ENCODE data around the gene GLYAT.

The GLYAT gene

GRCh38 chr11:58741127-58741526 is 9.4 kb upstream of the GLYAT start:
- H3K27me3 ChIP-seq (ENCODE audit: low read depth, low read length): no peaks in the 10 kb centered on the region
- H3K36me3 ChIP-seq (ENCODE audit: control insufficient read depth in 1 of 2, insufficient read depth in 2 of 2, low read length in 2 of 2): no peaks in the 10 kb centered on the region
- H3K9me3 ChIP-seq (ENCODE audit: control insufficient read depth in 1 of 2, low read length in 2 of 2): peaks cover 0 to 26% of the 10 kb centered on the region in 2 donors
- H3K4me1 ChIP-seq (ENCODE audit: control insufficient read depth in 1 of 2, insufficient read depth in 2 of 2, low read length in 2 of 2): no peaks in the 10 kb centered on the region
- H3K27ac ChIP-seq (ENCODE audit: low read length): no peak overlapping the region
- H3K4me3 ChIP-seq (ENCODE audit: low read depth in 1 of 2, low read length in 2 of 2): no peak overlapping the region

- H3K27me3 ChIP-seq (ENCODE audit: low read depth, low read length): no peaks in the 10 kb centered on the region
- H3K4me3 ChIP-seq (ENCODE audit: low read depth in 1 of 2, low read length in 2 of 2): no peak overlapping the region
- no peaks in the 10 kb centered on the region for H3K36me3 ChIP-seq (ENCODE audit: control insufficient read depth in 1 of 2, insufficient read depth in 2 of 2, low read length in 2 of 2)
- no peak overlapping the region for H3K27ac ChIP-seq (ENCODE audit: low read length)
- no peaks in the 10 kb centered on the region for H3K4me1 ChIP-seq (ENCODE audit: control insufficient read depth in 1 of 2, insufficient read depth in 2 of 2, low read length in 2 of 2)
- peaks cover 0 to 26% of the 10 kb centered on the region in 2 donors for H3K9me3 ChIP-seq (ENCODE audit: control insufficient read depth in 1 of 2, low read length in 2 of 2)
Measured at GRCh38 chr11:58740447-58740846, 8.7 kb upstream of the GLYAT start.

- H3K36me3 ChIP-seq (ENCODE audit: control insufficient read depth in 1 of 2, insufficient read depth in 2 of 2, low read length in 2 of 2): no peaks in the 10 kb centered on the region
- H3K4me1 ChIP-seq (ENCODE audit: control insufficient read depth in 1 of 2, insufficient read depth in 2 of 2, low read length in 2 of 2): no peaks in the 10 kb centered on the region
Measured at GRCh38 chr11:58739725-58740430, 8.1 kb upstream of the GLYAT start.

GRCh38 chr11:58734681-58735490 is 3.1 kb upstream of the GLYAT start:
- Histone ChIP-seq H3K27ac (ENCODE audit: low read length) (no peak overlapping the region), H3K4me3 (ENCODE audit: low read depth in 1 of 2, low read length in 2 of 2) (no peak overlapping the region), H3K27me3 (ENCODE audit: low read depth, low read length) (no peaks in the 10 kb centered on the region), H3K36me3 (ENCODE audit: control insufficient read depth in 1 of 2, insufficient read depth in 2 of 2, low read length in 2 of 2) (no peaks in the 10 kb centered on the region), H3K4me1 (ENCODE audit: control insufficient read depth in 1 of 2, insufficient read depth in 2 of 2, low read length in 2 of 2) (no peaks in the 10 kb centered on the region), H3K9me3 (ENCODE audit: control insufficient read depth in 1 of 2, low read length in 2 of 2) (no peaks in the 10 kb centered on the region)

More at GRCh38 chr11:58739725-58740430, 8.1 kb upstream of the GLYAT start:
- Histone ChIP-seq H3K4me3 (ENCODE audit: low read depth in 1 of 2, low read length in 2 of 2) (no peak overlapping the region), H3K9me3 (ENCODE audit: control insufficient read depth in 1 of 2, low read length in 2 of 2) (peaks cover 0 to 26% of the 10 kb centered on the region in 2 donors), H3K27ac (ENCODE audit: low read length) (no peak overlapping the region), H3K27me3 (ENCODE audit: low read depth, low read length) (no peaks in the 10 kb centered on the region)

GRCh38 chr11:58730507-58731089 is 1.1 kb downstream of the GLYAT start:
- Histone ChIP-seq H3K36me3 (ENCODE audit: control insufficient read depth in 1 of 2, insufficient read depth in 2 of 2, low read length in 2 of 2) (no peaks in the 10 kb centered on the region), H3K27me3 (ENCODE audit: low read depth, low read length) (no peaks in the 10 kb centered on the region), H3K27ac (ENCODE audit: low read length) (no peak overlapping the region), H3K4me3 (ENCODE audit: low read depth in 1 of 2, low read length in 2 of 2) (no peak overlapping the region), H3K9me3 (ENCODE audit: control insufficient read depth in 1 of 2, low read length in 2 of 2) (no peaks in the 10 kb centered on the region), H3K4me1 (ENCODE audit: control insufficient read depth in 1 of 2, insufficient read depth in 2 of 2, low read length in 2 of 2) (no peaks in the 10 kb centered on the region)

- no peaks in the 10 kb centered on the region for H3K36me3 ChIP-seq (ENCODE audit: control insufficient read depth in 1 of 2, insufficient read depth in 2 of 2, low read length in 2 of 2)
- no peaks in the 10 kb centered on the region for H3K9me3 ChIP-seq (ENCODE audit: control insufficient read depth in 1 of 2, low read length in 2 of 2)
- no peak overlapping the region for H3K4me3 ChIP-seq (ENCODE audit: low read depth in 1 of 2, low read length in 2 of 2)
- H3K27ac ChIP-seq (ENCODE audit: low read length): no peak overlapping the region
- H3K27me3 ChIP-seq (ENCODE audit: low read depth, low read length): no peaks in the 10 kb centered on the region
- H3K4me1 ChIP-seq (ENCODE audit: control insufficient read depth in 1 of 2, insufficient read depth in 2 of 2, low read length in 2 of 2): no peaks in the 10 kb centered on the region
Measured at GRCh38 chr11:58727415-58727797, 4.3 kb downstream of the GLYAT start.

- no peaks in the 10 kb centered on the region for H3K9me3 ChIP-seq (ENCODE audit: control insufficient read depth in 1 of 2, low read length in 2 of 2)
- no peaks in the 10 kb centered on the region for H3K4me1 ChIP-seq (ENCODE audit: control insufficient read depth in 1 of 2, insufficient read depth in 2 of 2, low read length in 2 of 2)
- no peak overlapping the region for H3K27ac ChIP-seq (ENCODE audit: low read length)
- no peaks in the 10 kb centered on the region for H3K36me3 ChIP-seq (ENCODE audit: control insufficient read depth in 1 of 2, insufficient read depth in 2 of 2, low read length in 2 of 2)
- H3K4me3 ChIP-seq (ENCODE audit: low read depth in 1 of 2, low read length in 2 of 2): no peak overlapping the region
- no peaks in the 10 kb centered on the region for H3K27me3 ChIP-seq (ENCODE audit: low read depth, low read length)
Measured at GRCh38 chr11:58726737-58727414, 4.9 kb downstream of the GLYAT start.

- Histone ChIP-seq H3K4me1 (ENCODE audit: control insufficient read depth in 1 of 2, insufficient read depth in 2 of 2, low read length in 2 of 2) (no peaks in the 10 kb centered on the region), H3K27ac (ENCODE audit: low read length) (no peak overlapping the region), H3K4me3 (ENCODE audit: low read depth in 1 of 2, low read length in 2 of 2) (no peak overlapping the region), H3K27me3 (ENCODE audit: low read depth, low read length) (no peaks in the 10 kb centered on the region), H3K9me3 (ENCODE audit: control insufficient read depth in 1 of 2, low read length in 2 of 2) (no peaks in the 10 kb centered on the region), H3K36me3 (ENCODE audit: control insufficient read depth in 1 of 2, insufficient read depth in 2 of 2, low read length in 2 of 2) (no peaks in the 10 kb centered on the region)
Measured at GRCh38 chr11:58719406-58720117, 12.2 kb downstream of the GLYAT start.

GRCh38 chr11:58712531-58712930 is 19.2 kb downstream of the GLYAT start:
- Histone ChIP-seq H3K36me3 (ENCODE audit: control insufficient read depth in 1 of 2, insufficient read depth in 2 of 2, low read length in 2 of 2) (no peaks in the 10 kb centered on the region), H3K4me1 (ENCODE audit: control insufficient read depth in 1 of 2, insufficient read depth in 2 of 2, low read length in 2 of 2) (no peaks in the 10 kb centered on the region), H3K4me3 (ENCODE audit: low read depth in 1 of 2, low read length in 2 of 2) (no peak overlapping the region), H3K27me3 (ENCODE audit: low read depth, low read length) (no peaks in the 10 kb centered on the region), H3K9me3 (ENCODE audit: control insufficient read depth in 1 of 2, low read length in 2 of 2) (no peaks in the 10 kb centered on the region), H3K27ac (ENCODE audit: low read length) (no peak overlapping the region)

- Histone ChIP-seq H3K27ac (ENCODE audit: low read length) (no peak overlapping the region), H3K4me1 (ENCODE audit: control insufficient read depth in 1 of 2, insufficient read depth in 2 of 2, low read length in 2 of 2) (no peaks in the 10 kb centered on the region), H3K4me3 (ENCODE audit: low read depth in 1 of 2, low read length in 2 of 2) (no peak overlapping the region), H3K9me3 (ENCODE audit: control insufficient read depth in 1 of 2, low read length in 2 of 2) (no peaks in the 10 kb centered on the region), H3K36me3 (ENCODE audit: control insufficient read depth in 1 of 2, insufficient read depth in 2 of 2, low read length in 2 of 2) (no peaks in the 10 kb centered on the region), H3K27me3 (ENCODE audit: low read depth, low read length) (no peaks in the 10 kb centered on the region)
Measured at GRCh38 chr11:58711832-58712231, 19.9 kb downstream of the GLYAT start.

All from muscle layer of duodenum (tissue), 2 donors.